ENCODE measurements around the gene CDH4. TPM values are rescaled to one million over a fixed set of nuclear protein-coding genes. Genes with fewer than 3 reads are reported as not detected.

CDH4 gene
- total RNA-seq, 1 experiment from 2014 or later: not detected

GRCh38 chr20:61354901-61355495 is 102.9 kb downstream of the CDH4 start:
- no TSS peak for BruUV-seq (replicated peaks)

GRCh38 chr20:61355585-61355984 is 103.5 kb downstream of the CDH4 start:
- in situ Hi-C loops (cut with HindIII; ENCODE audit: low pct_unique_long_range_greater_than_20kb, low sequenced_read_pairs): no loop called here
- ATAC-seq: no peak

More at GRCh38 chr20:61354901-61355495, 102.9 kb downstream of the CDH4 start:
- in situ Hi-C loops (cut with HindIII; ENCODE audit: low pct_unique_long_range_greater_than_20kb, low sequenced_read_pairs): no loop called here
- ATAC-seq (no peak), DNase-seq (ENCODE audit: low read depth, low spot score) (no peak)
- TF ChIP-seq CTCF (IDR thresholded peaks at IDR 0.05) (no peak), REST (IDR thresholded peaks at IDR 0.05; ENCODE audit: insufficient read depth in 1 of 2, low read depth in 2 of 2, low read length in 1 of 2) (no peak), TCF7L2 (IDR thresholded peaks at IDR 0.05; ENCODE audit: low read depth, low read length) (no peak), POLR2AphosphoS5 (IDR thresholded peaks at IDR 0.05; ENCODE audit: low read depth, low read length) (no peak), SIN3A (IDR thresholded peaks at IDR 0.05; ENCODE audit: borderline replicate concordance, insufficient read depth, low read depth, low read length) (no peak)
- POLR2A ChIA-PET: no interaction called here
- intact Hi-C loops (cut with micrococcal nuclease; ENCODE audit: unreplicated experiment): no loop called here
- no peak overlapping the region for H3K27ac ChIP-seq (ENCODE audit: low read length)
- peaks cover 12% of the 10 kb centered on the region for H3K27me3 ChIP-seq (ENCODE audit: control insufficient read depth, insufficient read depth, low read length)
- no peaks in the 10 kb centered on the region for H3K4me1 ChIP-seq (ENCODE audit: control insufficient read depth, insufficient read depth, low read length)
- H3K9me3 ChIP-seq (ENCODE audit: control insufficient read depth, insufficient read depth, low read depth, low read length): no peaks in the 10 kb centered on the region
- CTCF ChIA-PET: no interaction called here
- H3K4me3 ChIP-seq (ENCODE audit: low read depth in 2 of 2, low read length in 2 of 2): no peak overlapping the region
- no peaks in the 10 kb centered on the region for H3K36me3 ChIP-seq (ENCODE audit: control insufficient read depth, insufficient read depth, low read length)

More at GRCh38 chr20:61355585-61355984, 103.5 kb downstream of the CDH4 start:
- DNase-seq (ENCODE audit: low read depth, low spot score): no peak
- intact Hi-C loops (cut with micrococcal nuclease; ENCODE audit: unreplicated experiment): no loop called here
- POLR2A ChIA-PET: no interaction called here
- Histone ChIP-seq H3K27ac (ENCODE audit: low read length) (no peak overlapping the region), H3K27me3 (ENCODE audit: control insufficient read depth, insufficient read depth, low read length) (peaks cover 14% of the 10 kb centered on the region), H3K9me3 (ENCODE audit: control insufficient read depth, insufficient read depth, low read depth, low read length) (no peaks in the 10 kb centered on the region), H3K36me3 (ENCODE audit: control insufficient read depth, insufficient read depth, low read length) (no peaks in the 10 kb centered on the region), H3K4me1 (ENCODE audit: control insufficient read depth, insufficient read depth, low read length) (no peaks in the 10 kb centered on the region), H3K4me3 (ENCODE audit: low read depth in 2 of 2, low read length in 2 of 2) (no peak overlapping the region)
- CTCF ChIA-PET: no interaction called here
- no peak for TF ChIP-seq CTCF (IDR thresholded peaks at IDR 0.05)
- no TSS peak for BruUV-seq (replicated peaks)
